Endodermal cell (in vitro differentiated cells): ENCODE measurements around the gene REV3L. TPM values are rescaled to one million over a fixed set of nuclear protein-coding genes. Genes with fewer than 3 reads are reported as not detected.

Experiments used
- DNase-seq: peaks from one replicate; pipeline ENCODE4 v3.0.0-alpha.2; 2017
- H3K27ac ChIP-seq: 2 replicates; pipeline ENCODE4 v1.5.1; 2013; ENCODE audit warnings: mild to moderate bottlenecking, low read depth, low read length, moderate library complexity
- H3K27me3 ChIP-seq: 2 replicates; pipeline ENCODE4 v1.6.1; 2013; ENCODE audit warnings: mild to moderate bottlenecking, low read length, moderate library complexity; ENCODE audit not compliant: insufficient read depth, control insufficient read depth, poor library complexity, severe bottlenecking
- H3K36me3 ChIP-seq: 2 replicates; pipeline ENCODE4 v1.7.0; 2013; ENCODE audit warnings: mild to moderate bottlenecking, low read length, moderate library complexity; ENCODE audit not compliant: control insufficient read depth, insufficient read depth
- H3K4me1 ChIP-seq: one replicate; pipeline ENCODE4 v1.7.0; 2013; ENCODE audit warnings: low read length; ENCODE audit not compliant: control insufficient read depth, insufficient read depth
- H3K4me3 ChIP-seq: 2 replicates; pipeline ENCODE4 v1.5.1; 2013; ENCODE audit warnings: mild to moderate bottlenecking, low read length, moderate library complexity
- H3K9ac ChIP-seq: 2 replicates; pipeline ENCODE4 v1.6.1; 2013; ENCODE audit warnings: mild to moderate bottlenecking, low read length, moderate library complexity; ENCODE audit not compliant: poor library complexity, severe bottlenecking; ENCODE audit errors: extremely low read depth
- H3K9me3 ChIP-seq: 2 replicates; pipeline ENCODE4 v1.6.1; 2013; ENCODE audit warnings: mild to moderate bottlenecking, low read length, moderate library complexity; ENCODE audit not compliant: control insufficient read depth
- H3K27ac Mint-ChIP-seq: 2 replicates; pipeline ENCODE4 v1.8.0; 2020; ENCODE audit warnings: mixed read lengths
- H3K27me3 Mint-ChIP-seq: 2 replicates; pipeline ENCODE4 v1.8.0; 2021; ENCODE audit warnings: mild to moderate bottlenecking, mixed read lengths; ENCODE audit not compliant: insufficient read depth
- H3K36me3 Mint-ChIP-seq: 2 replicates; pipeline ENCODE4 v1.8.0; 2020; ENCODE audit warnings: low read depth, mixed read lengths
- H3K4me1 Mint-ChIP-seq: 2 replicates; pipeline ENCODE4 v1.8.0; 2020; ENCODE audit warnings: mixed read lengths
- H3K4me3 Mint-ChIP-seq: 2 replicates; pipeline ENCODE4 v1.8.0; 2020; ENCODE audit warnings: mild to moderate bottlenecking, moderate library complexity, mixed read lengths
- H3K9me3 Mint-ChIP-seq: 2 replicates; pipeline ENCODE4 v1.8.0; 2020; ENCODE audit warnings: mild to moderate bottlenecking, mixed read lengths
- CTCF ChIP-seq: fragments of 200-600 bp; sonication (generic); conservative IDR thresholded peaks from 2 replicates; pipeline ENCODE4 v1.5.0; 2021; ENCODE audit warnings: antibody characterized with exemption, mild to moderate bottlenecking
- WGBS, 2 experiments: methylation state at CpG; one replicate each; pipeline versions ENCODE4 v1.1.5 to v1.1.7; 2013; ENCODE audit warnings: missing lambda C conversion rate in 2 of 2, mixed read lengths in 1 of 2; ENCODE audit not compliant: insufficient coverage in 1 of 2, insufficient read length in 1 of 2; 5-methylcytosine and 5-hydroxymethylcytosine counted together
- total RNA-seq, 2 donors: library from RNA; stranded (reverse); fragmentation: NEBNext Ultra II Directional in 1 of 2; extraction: Animal tissue kit (Norgen Biotek cat#: 25700) in 1 of 2; gene quantifications; 2 replicates in 1 of 2; 3 replicates in 1 of 2; pipeline ENCODE4 v1.2.1, GENCODE V29; 2021

The REV3L gene
- total RNA-seq, 2 donors from 2014 or later: 19.2 to 28.1 TPM

DNA sequence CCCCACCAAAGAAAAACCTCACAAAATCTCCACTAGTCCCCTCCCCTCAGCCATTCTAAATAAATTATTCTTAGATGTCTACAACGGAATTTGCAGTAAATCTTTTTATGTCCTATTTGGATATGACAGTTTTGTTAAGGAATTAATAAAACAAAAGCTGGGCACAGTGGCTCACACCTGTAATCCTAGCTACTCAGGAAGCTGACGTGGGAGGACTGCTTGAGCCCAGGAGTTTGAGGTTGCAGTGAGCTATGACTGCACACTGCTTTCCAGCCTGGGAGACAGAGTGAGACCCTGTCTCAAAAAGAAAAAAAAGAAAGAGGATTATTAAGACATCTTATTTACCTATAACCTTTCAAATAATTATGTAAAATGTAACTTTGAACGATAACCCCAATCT, 230.3 kb downstream of the REV3L start:
- 83 to 85% methylated on average over 1 to 3 of the region's 3 CpGs for WGBS, 2 experiments
- H3K36me3 ChIP-seq: no peaks in the 10 kb centered on the region
- TF ChIP-seq CTCF: no peak
- Mint-ChIP-seq H3K9me3 (no peaks in the 10 kb centered on the region), H3K4me1 (peaks cover 49% of the 10 kb centered on the region), H3K27ac (no peak overlapping the region), H3K27me3 (no peaks in the 10 kb centered on the region), H3K36me3 (no peaks in the 10 kb centered on the region), H3K4me3 (no peak overlapping the region)
- peaks cover 13% of the 10 kb centered on the region for H3K4me1 ChIP-seq
- no peak overlapping the region for H3K9ac ChIP-seq
- H3K9me3 ChIP-seq: no peaks in the 10 kb centered on the region
- H3K27ac ChIP-seq: no peak overlapping the region
- no peak for DNase-seq
- H3K4me3 ChIP-seq: no peak overlapping the region
- no peaks in the 10 kb centered on the region for H3K27me3 ChIP-seq

- peaks cover 35% of the 10 kb centered on the region for H3K4me1 Mint-ChIP-seq
- DNase-seq: no peak
- H3K4me3 ChIP-seq: no peak overlapping the region
- WGBS, 2 experiments: 89 to 100% methylated on average over 3 to 4 of the region's 4 CpGs
- H3K36me3 Mint-ChIP-seq: no peaks in the 10 kb centered on the region
- no peaks in the 10 kb centered on the region for H3K36me3 ChIP-seq
- H3K9ac ChIP-seq: no peak overlapping the region
- H3K4me3 Mint-ChIP-seq: no peak overlapping the region
- H3K9me3 ChIP-seq: no peaks in the 10 kb centered on the region
- no peak for TF ChIP-seq CTCF
- peaks cover 5% of the 10 kb centered on the region for H3K4me1 ChIP-seq
- no peaks in the 10 kb centered on the region for H3K9me3 Mint-ChIP-seq
- H3K27me3 Mint-ChIP-seq: no peaks in the 10 kb centered on the region
- no peaks in the 10 kb centered on the region for H3K27me3 ChIP-seq
- no peak overlapping the region for H3K27ac ChIP-seq
- no peak overlapping the region for H3K27ac Mint-ChIP-seq
Measured at GRCh38 chr6:111250791-111251354, 232.1 kb downstream of the REV3L start.

Other genes with a start within 250 kb of the REV3L start
- 10 to 100 TPM; 15.1 to 18.8 TPM for gene TRAF3IP2, start 122.7 kb upstream of the REV3L start, total RNA-seq